NCI-H524 treated with DMSO at 0.1 percent for 48 hours (cell line): ENCODE measurements around the gene NAP1L1.

ENCODE experiments used
- DNase-seq: peaks from one replicate; lab custom pipeline; 2025; lab: John Stamatoyannopoulos, UW

NAP1L1 gene

GRCh38 chr12:76040461-76040860, 44.0 kb downstream of the NAP1L1 start:
- DNase-seq, result no peak

- DNase-seq, result no peak
Measured at GRCh38 chr12:76038176-76038575, 46.3 kb downstream of the NAP1L1 start.

GRCh38 chr12:76037130-76038103, 47.1 kb downstream of the NAP1L1 start:
- DNase-seq, result no peak

GRCh38 chr12:76035045-76035444, 49.4 kb downstream of the NAP1L1 start:
- no peak for DNase-seq

DNA sequence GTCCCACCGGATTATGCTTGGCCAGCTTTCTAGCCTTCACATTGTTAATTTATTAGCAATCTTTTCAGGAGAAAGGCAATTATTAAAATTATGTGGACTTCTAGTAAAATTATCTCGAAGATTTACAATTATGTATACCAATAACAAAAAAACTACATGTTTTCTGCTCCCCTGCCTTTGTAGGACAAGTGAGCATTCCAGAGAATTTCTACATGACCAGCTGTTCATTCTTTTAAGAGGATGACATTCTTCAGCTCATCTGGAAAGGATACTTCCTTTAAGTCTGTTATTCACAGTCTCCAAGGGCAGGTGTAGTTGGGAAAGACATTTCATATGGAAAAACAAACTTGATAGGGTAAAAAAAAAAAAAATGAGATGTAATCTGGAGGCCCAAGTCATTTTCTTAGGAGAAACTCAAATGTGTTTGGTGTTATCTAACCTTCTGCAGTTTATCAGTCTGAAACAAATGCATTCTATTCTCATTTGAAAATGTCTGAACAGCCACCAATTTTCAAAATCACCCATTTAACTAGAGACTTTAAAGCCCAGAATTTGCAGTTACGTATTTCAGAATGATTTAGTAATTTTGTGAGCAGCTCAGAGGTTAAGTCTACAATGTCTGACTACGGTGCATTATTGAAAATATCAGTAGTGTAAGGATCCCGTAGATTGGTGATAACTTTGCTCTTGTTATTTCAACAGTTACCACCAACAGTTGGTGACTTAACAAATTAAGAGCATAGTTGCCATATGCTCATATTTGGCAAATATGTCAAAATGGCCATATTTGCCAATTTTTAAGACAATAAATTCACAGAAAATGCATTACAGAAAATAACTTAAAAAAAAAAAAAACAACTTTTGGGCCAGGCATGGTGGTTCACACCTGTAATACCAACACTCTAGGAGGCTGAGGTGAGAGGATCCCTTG, 51.1 kb downstream of the NAP1L1 start:
- DNase-seq, result no peak

DNA sequence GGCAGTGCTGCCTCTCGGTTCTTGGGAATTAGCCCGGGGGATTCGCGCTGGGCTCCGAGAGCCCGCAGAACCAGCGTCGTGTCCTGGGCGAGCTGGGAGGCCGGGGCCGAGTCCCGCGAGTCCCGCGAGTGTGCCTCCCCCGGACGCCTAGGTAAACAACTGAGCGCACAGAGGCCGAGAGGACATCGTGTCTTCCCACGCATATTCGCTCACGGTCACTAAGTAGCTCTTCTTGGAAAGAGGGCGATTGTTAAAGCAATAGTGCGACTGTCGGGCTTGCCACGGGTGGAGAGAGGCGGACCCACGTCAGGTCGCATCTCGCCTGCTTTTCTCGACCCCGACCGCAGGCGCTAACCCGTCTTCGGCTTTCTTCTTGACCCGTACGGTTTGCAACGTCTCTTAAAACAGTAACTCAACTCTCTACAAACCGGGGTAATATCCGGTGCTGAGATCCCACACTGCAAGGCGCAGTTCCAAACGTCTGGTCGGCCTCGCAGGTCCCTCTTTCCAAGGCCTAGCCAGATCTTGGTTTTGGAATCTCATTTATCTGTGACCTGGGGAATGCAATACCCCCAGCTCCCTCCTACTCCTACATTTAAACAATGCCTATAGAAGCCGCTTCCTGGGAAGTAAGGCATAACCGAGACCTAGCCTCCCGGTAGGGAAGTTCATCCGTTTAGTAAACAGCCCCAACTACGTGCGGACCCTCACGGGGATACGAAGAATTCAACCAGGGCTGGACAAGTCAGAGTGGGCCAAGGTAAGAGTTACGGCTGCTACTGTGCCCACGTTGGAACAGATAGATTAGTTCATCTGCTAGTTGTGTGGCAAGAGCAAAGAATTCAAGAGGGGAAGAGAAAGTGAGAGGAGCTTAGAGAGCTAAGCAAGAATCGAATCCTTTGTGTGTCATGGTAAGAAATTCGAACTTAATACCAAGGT, 52.2 kb downstream of the NAP1L1 start:
- DNase-seq, result no peak

GRCh38 chr12:76031414-76032042, 53.0 kb downstream of the NAP1L1 start, which contains the start of gene PHLDA1:
Gene PHLDA1 (minus strand): TSS chr12:76031776.
- DNase-seq, result peak; percentile 62

- DNase-seq, result no peak
Measured at GRCh38 chr12:76031081-76031413, 53.4 kb downstream of the NAP1L1 start.

GRCh38 chr12:76030341-76031080, 54.0 kb downstream of the NAP1L1 start:
- no peak for DNase-seq

- DNase-seq, result no peak
Measured at GRCh38 chr12:76029982-76030340, 54.5 kb downstream of the NAP1L1 start.

DNA sequence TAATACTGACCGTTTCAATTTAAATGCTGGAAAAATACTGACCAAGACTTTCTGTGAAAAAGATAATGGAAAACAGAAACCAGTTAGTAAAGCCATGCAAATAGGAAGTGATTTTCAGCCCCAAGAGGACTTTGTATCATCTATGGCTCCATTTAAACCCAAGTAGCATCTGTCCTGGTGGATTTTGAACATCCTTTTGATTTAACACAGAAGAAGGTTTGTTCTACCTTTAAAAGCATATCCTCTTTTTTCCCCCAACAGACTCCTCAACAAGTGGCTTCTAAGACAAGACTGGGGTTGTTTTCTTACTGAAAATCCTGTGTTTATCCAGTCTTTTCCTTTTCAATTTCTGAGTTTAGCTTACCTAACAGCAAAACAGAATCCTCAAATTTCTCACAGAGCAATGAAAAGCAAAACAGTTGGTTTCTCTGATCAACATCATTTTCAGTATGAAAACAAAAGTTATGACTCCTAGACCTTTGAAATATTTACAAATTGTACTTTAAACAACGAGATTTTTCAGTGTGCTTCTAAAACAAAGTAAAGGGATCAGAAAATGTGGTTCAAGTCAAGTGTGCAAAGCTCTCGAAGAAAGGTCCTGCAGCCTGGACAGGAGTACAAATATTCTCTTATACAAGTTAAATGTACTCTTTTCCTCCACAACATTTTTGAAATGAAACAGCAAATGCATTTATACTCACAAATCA, 55.8 kb downstream of the NAP1L1 start:
- DNase-seq, result no peak

DNA sequence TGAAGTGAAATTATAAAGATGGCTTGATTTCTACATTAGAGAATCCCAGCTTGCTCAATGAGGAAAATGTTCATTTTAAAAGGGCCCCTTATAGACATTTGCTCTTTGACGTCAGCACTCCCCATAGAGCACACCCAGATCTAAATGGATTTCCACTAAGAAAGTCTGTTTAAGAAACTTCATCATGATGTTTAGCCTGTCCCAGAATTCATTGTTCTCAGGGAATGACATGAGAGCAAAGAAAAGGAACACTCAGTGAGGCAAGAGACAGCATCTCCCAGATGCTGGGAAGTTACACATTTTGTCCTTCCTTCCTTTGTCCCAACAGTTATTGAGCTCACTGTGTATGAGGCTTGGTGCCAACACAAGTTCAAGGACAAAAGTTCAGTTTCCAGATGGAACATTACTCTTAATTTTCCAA, 57.8 kb downstream of the NAP1L1 start:
- DNase-seq, result no peak

- DNase-seq, result no peak
Measured at GRCh38 chr12:76025601-76026575, 58.6 kb downstream of the NAP1L1 start.

DNA sequence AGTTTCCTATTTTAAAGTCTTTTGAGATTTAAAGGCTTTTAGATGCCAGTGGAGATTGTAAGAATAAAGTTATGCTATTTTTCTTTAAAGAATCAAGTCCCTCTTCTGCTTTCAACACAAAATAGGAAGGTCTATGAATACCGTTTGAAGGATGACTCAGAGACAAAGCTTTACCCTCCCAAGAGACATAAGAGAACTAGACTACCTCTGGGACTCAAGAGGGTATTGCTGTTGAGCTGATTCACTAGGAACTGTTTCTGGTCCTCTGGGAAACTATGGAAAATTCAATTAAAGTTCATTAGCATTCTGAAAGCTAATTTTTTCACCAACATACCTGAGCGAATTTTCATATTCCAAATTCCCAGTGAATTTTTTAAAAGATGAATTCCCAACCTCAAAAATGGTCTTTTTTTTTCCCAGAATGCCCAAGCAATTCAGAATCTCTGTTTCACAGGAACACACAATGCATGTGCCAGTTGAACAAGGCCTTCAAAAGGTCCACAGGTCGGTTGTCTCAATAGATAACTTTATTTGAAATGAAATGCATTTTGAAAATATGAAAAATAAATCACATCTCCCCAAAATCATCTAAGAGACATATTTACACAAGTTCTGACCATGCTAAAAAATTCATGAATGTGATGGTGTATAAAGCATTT, 59.4 kb downstream of the NAP1L1 start:
- no peak for DNase-seq

GRCh38 chr12:76024102-76024781, 60.2 kb downstream of the NAP1L1 start:
- DNase-seq, result no peak

- DNase-seq, result no peak
Measured at GRCh38 chr12:76023069-76023690, 61.3 kb downstream of the NAP1L1 start.

GRCh38 chr12:76022506-76022905, 62.0 kb downstream of the NAP1L1 start:
- no peak for DNase-seq
